Adrenal gland (tissue), 5 donors: Measurements from ENCODE around the gene DRC3.

Experiments
- CTCF ChIP-seq, 6 experiments: fragments of 450-650 bp in 4 of 6; fragments of 200-600 bp in 2 of 6; sonication (generic) in 1 of 6; IDR thresholded peaks; 1 replicate in 5 of 6; 2 replicates in 1 of 6; pipeline versions ENCODE4 v1.5.1 to v1.8.0; 2016 to 2021; ENCODE audit warnings: antibody characterized with exemption in 6 of 6, mild to moderate bottlenecking in 2 of 6, moderate library complexity in 1 of 6
- POLR2A ChIP-seq, 2 donors: fragments of 450-650 bp; IDR thresholded peaks; one replicate each; pipeline ENCODE4 v1.6.1; 2017; ENCODE audit warnings: antibody characterized with exemption in 2 of 2, mild to moderate bottlenecking in 2 of 2, moderate library complexity in 1 of 2
- donor health status: DM: no; HTN: no; CAD: no.

- TF ChIP-seq CTCF (IDR thresholded peaks at IDR 0.05): no peak
- TF ChIP-seq POLR2A (IDR thresholded peaks at IDR 0.05): no peak
Observed at GRCh38 chr17:17993852-17994251, 21.2 kb downstream of the DRC3 start.
